ENCODE results near the gene NEUROD4. TPM values are rescaled to one million over a fixed set of nuclear protein-coding genes. Genes with fewer than 3 reads are reported as not detected.

Gene NEUROD4
- total RNA-seq, 1 donor from 2014 or later: 6.9 TPM

GRCh38 chr12:55037351-55037987, 17.7 kb downstream of the NEUROD4 start:
- TF ChIP-seq, protein P1, sequence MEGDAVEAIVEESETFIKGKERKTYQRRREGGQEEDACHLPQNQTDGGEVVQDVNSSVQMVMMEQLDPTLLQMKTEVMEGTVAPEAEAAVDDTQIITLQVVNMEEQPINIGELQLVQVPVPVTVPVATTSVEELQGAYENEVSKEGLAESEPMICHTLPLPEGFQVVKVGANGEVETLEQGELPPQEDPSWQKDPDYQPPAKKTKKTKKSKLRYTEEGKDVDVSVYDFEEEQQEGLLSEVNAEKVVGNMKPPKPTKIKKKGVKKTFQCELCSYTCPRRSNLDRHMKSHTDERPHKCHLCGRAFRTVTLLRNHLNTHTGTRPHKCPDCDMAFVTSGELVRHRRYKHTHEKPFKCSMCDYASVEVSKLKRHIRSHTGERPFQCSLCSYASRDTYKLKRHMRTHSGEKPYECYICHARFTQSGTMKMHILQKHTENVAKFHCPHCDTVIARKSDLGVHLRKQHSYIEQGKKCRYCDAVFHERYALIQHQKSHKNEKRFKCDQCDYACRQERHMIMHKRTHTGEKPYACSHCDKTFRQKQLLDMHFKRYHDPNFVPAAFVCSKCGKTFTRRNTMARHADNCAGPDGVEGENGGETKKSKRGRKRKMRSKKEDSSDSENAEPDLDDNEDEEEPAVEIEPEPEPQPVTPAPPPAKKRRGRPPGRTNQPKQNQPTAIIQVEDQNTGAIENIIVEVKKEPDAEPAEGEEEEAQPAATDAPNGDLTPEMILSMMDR (conservative IDR thresholded peaks at IDR 0.05): no peak
- Mint-ChIP-seq H3K36me3 (ENCODE audit: low read depth) (no peaks in the 10 kb centered on the region), H3K4me3 (no peak overlapping the region), H3K9me3 (no peaks in the 10 kb centered on the region), H3K27ac (ENCODE audit: unreplicated experiment) (no peak overlapping the region), H3K27me3 (ENCODE audit: low read depth) (peaks cover 24% of the 10 kb centered on the region), H3K4me1 (peaks cover 25% of the 10 kb centered on the region)
- DNase-seq (ENCODE audit: low read depth, low spot score): no peak

- Mint-ChIP-seq H3K27me3 (ENCODE audit: low read depth) (peaks cover 24% of the 10 kb centered on the region), H3K4me1 (peaks cover 25% of the 10 kb centered on the region), H3K9me3 (no peaks in the 10 kb centered on the region), H3K27ac (ENCODE audit: unreplicated experiment) (peak overlapping the region; percentile 10), H3K4me3 (peak overlapping the region; percentile 27), H3K36me3 (ENCODE audit: low read depth) (no peaks in the 10 kb centered on the region)
- no peak for DNase-seq (ENCODE audit: low read depth, low spot score)
- TF ChIP-seq, protein P1 (conservative IDR thresholded peaks at IDR 0.05): no peak
Observed at GRCh38 chr12:55039395-55040354, 19.9 kb downstream of the NEUROD4 start.

- DNase-seq (ENCODE audit: low read depth, low spot score): no peak
Observed at GRCh38 chr12:55041345-55042055, 21.7 kb downstream of the NEUROD4 start.

GRCh38 chr12:55043542-55043941, 23.8 kb downstream of the NEUROD4 start:
- Mint-ChIP-seq H3K4me1 (peaks cover 18% of the 10 kb centered on the region), H3K4me3 (no peak overlapping the region), H3K36me3 (ENCODE audit: low read depth) (no peaks in the 10 kb centered on the region), H3K27me3 (ENCODE audit: low read depth) (peaks cover 15% of the 10 kb centered on the region), H3K27ac (ENCODE audit: unreplicated experiment) (no peak overlapping the region), H3K9me3 (no peaks in the 10 kb centered on the region)
- TF ChIP-seq, protein P1 (conservative IDR thresholded peaks at IDR 0.05): no peak
- DNase-seq (ENCODE audit: low read depth, low spot score): no peak

More at GRCh38 chr12:55041345-55042055, 21.7 kb downstream of the NEUROD4 start:
- no peak overlapping the region for H3K4me3 Mint-ChIP-seq
- TF ChIP-seq, protein P1 (conservative IDR thresholded peaks at IDR 0.05): no peak
- no peaks in the 10 kb centered on the region for H3K9me3 Mint-ChIP-seq
- H3K4me1 Mint-ChIP-seq: peaks cover 25% of the 10 kb centered on the region
- peaks cover 21% of the 10 kb centered on the region for H3K27me3 Mint-ChIP-seq (ENCODE audit: low read depth)
- H3K27ac Mint-ChIP-seq (ENCODE audit: unreplicated experiment): no peak overlapping the region
- H3K36me3 Mint-ChIP-seq (ENCODE audit: low read depth): no peaks in the 10 kb centered on the region

GRCh38 chr12:55044135-55044534, 24.4 kb downstream of the NEUROD4 start:
- H3K27ac Mint-ChIP-seq (ENCODE audit: unreplicated experiment): no peak overlapping the region
- DNase-seq (ENCODE audit: low read depth, low spot score): no peak
- no peaks in the 10 kb centered on the region for H3K36me3 Mint-ChIP-seq (ENCODE audit: low read depth)
- peaks cover 14% of the 10 kb centered on the region for H3K27me3 Mint-ChIP-seq (ENCODE audit: low read depth)
- no peaks in the 10 kb centered on the region for H3K9me3 Mint-ChIP-seq
- TF ChIP-seq, protein P1 (conservative IDR thresholded peaks at IDR 0.05): no peak
- H3K4me1 Mint-ChIP-seq: peaks cover 12% of the 10 kb centered on the region
- H3K4me3 Mint-ChIP-seq: no peak overlapping the region

All from neural crest cell (in vitro differentiated cells).